HS-27A (cell line): ENCODE measurements around the gene GRB14.
"Not testable (repeated sequence)": the region's sequence is repeated elsewhere in the genome, so short reads cannot be mapped to it uniquely, and the experiment has no call there.

Experiments
- DNase-seq: peaks from one replicate; pipeline ENCODE4 v3.0.0-alpha.2; 2012; ENCODE audit warnings: low read depth, missing footprints

GRB14 gene

DNA sequence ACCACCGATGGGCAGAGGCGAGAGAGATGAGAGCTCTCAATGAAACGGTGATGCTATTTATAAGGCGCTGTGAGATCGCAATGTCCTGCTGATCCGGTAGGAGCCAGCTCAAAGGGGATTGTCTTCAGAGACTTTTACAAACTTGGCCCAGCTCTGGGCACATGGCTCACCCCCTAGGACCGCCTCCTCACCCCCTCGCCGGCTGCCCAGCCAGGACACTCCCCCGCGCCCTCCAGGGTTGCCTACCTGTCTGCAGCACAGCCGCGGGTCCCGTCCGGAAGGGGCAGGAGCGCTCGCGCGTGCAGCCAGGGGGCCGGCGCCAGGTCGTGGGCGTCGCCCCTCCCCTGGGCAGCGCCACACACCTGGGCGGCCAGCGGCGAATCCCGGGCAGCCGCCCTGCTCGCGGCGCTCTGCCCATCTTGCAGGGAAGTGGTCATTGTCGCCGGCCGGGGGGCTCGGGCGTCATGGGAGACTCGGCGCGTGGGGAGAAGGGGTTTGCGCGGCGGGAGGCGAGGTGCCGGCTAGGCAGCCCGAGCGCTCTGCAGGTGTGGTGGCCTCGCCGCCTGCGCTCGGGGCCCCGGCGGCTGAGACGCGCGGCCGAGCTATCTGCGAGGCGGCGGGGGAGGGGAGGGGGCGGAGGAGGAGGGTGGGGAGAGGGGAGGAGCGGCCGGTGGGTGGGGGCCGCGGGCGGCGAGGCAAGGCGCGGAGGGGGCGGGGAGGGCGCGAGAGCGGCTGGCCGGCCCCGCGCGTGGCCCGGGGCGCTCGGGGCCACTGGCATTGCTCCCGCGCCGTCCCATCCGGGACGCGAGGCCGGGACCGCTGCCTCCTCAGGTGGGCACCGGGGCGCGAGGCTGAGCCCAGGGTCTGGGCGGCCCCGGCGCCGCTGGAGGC lies at the start of gene GRB14:
GRB14 (minus strand) TSS at position 610 of the 891 bp plus-strand sequence; CDS start at position 437, 173 bp downstream.
- no peak for DNase-seq

DNA sequence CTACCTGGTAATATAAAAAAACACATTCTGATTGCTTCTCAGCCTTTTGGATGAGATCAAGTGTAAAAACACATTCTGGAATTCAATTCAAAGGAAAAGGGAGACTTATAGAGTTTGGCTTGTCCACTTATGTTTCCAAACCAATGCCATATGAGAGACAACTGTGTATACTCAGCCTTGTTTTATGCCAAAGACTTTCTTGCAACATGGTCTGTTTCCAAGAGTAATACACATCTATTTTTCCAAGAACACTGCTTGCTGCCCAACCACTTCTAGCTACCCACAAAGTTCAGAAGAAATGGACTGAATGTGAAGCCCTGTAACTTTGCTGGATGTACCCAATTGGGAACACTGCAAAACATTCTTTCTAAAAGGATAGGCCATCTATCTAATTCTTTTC lies 48.0 kb upstream of the GRB14 start:
- DNase-seq = no peak

DNA sequence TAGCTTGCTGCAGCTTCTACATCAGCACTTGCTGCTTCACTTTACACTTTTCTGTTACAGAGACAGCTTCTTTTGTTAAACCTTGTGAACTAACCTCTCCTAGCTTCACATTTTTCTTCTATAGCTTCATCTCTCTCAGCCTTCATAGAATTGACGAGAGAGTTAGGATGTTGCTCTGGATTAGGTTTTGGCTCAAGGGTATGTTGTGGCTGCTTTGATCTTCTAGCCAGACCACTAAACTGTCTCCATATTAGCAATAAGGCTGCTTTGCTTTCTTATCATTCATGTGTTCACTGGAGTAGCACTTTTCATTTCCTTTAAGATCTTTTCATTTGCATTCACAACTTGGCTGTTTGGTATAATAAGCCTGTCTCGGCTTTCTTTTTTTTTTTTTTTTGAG lies 46.3 kb upstream of the GRB14 start:
- no peak for DNase-seq

DNA sequence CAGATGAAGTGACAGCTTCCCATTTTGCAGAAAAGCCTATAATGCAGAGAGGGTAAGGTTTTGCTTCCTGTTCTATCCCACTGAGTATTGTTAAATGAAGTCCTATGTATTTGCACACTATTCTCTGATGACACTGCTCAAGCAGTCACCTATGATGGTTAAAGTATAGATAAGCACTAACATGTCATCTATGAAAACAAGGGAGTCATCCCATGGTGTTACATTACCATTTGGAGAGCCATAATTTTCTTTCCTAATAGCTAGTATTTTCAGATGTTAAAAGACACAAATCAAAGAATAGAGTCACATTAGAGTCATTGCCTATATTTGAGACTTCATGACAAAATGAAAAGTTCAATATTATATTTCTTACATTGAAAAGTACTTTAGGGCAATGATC lies 42.8 kb upstream of the GRB14 start:
- no peak for DNase-seq

DNA sequence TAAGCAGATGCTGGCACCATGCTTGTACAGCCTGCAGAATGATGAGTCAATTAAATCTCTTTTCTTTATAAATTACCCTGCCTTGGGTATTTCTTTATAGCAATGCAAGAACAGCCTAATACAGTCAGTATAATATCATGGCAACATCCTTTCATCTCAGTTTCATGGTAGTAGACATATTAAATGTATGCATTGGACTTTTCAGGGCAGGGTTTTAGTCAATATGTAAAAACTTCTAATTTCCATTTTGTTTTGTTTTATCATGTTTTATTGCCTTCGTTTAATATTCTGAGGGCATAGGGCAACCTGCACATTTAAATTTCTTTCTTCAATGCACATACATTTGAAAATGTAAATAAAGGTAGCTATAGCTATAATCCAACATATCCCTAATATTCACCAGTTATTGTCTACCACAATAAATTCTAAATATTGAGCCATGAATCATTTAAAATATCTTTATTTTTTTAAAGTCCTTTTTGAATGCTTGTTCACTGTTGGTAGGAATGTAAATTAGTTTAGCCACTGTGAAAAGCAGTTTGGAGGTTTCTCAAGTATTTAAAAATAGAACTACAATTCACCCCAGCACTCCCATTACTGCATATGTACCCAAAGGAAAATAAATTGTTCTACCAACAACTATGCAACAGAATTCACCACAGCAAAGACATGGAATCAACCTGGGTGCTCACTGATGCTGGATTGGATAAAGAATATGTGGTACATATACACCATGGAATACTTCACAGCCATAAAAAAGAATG lies 41.8 kb upstream of the GRB14 start:
- no peak for DNase-seq

DNA sequence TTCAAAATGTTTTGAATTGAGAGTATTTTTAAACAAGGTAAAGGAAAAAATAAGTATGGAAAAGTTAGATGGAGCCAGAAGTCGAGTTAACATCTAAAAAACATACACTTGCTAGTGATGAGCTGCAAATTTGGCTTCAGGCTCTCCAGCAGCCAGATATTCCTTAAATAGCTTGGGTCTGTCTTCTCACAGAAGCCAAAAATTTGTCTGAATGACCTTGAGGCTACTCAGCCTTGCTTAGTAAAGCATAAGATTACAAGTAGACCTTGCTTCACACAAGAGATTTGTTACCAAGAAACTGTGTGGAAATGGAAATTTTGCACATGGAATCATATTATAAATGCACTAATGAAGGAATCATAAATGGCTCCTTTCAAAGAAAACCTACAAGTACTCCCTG lies 40.8 kb upstream of the GRB14 start:
- no peak for DNase-seq

DNA sequence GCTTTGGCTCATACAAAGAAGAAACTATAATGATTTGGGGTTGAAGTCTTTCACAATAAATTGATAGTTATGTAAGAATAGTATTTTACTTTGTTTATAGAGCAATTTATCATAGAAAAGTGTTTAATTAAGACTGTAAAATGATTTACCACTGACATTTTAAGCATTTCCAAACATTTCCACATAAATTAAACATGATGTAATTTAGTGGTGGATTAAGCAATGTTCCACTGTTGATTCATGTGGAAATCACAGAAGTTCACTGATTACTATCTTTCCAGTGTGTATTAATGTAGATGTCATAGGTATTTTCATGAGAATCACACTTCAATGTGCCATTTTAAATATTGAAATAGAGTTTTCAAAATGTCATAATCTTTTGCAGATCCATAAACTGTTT lies 40.1 kb upstream of the GRB14 start:
- no peak for DNase-seq

DNA sequence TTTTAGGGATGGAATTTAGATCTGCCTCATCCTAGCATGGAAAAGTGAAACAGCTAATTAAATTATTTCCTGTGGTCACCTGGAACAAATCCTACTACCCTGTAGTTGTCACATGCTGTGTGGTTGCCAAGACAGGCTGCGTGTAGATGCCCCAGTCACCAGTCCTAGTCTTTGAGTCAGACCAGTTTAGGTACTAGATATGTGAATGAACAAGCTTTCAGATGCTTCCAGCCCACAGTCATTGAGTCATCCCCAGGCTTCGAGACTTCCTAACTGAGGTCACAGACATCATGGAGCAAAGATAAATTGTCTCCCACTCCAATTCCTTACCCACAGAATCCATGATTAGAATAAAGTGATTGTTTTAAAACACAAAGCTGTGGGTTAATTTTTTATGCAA lies 35.8 kb upstream of the GRB14 start:
- no peak for DNase-seq

DNA sequence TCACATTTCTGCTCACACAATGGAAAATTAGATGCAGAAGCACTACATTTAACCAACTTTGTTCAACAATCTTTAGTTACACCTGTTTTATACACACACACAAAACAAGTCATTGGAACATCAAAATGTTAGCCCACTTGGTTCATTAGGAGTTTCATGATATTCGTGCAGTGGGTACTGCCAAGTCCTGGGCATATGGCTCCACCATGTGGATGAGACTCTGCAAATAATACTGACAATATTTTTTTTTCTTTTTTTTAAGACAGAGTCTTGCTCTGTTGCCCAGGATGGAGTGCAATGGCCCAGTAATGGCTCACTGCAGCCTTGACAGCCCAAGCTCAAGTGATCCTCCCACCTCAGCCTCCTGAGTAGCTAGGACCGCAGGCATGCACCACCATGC lies 34.5 kb upstream of the GRB14 start:
- DNase-seq = no peak

DNA sequence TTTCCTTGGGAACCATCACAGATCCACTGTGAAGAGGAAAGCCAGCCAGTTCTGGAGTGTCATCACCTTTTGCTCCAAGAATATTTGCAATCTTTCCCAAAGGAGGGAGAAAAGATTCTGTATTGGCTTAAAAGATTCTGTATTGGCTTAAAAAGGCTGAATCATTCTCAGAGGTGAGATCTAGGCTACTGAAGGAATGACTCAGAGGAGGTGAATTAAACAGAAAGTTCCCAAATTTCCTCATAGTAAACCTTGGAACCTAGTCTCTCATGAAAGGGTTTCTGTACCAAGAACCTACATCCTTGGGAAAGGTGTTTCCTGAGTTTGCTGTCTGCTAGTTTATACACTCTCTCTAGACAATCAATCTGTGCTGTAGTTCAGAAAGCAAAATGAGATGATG lies 34.1 kb upstream of the GRB14 start:
- no peak for DNase-seq

DNA sequence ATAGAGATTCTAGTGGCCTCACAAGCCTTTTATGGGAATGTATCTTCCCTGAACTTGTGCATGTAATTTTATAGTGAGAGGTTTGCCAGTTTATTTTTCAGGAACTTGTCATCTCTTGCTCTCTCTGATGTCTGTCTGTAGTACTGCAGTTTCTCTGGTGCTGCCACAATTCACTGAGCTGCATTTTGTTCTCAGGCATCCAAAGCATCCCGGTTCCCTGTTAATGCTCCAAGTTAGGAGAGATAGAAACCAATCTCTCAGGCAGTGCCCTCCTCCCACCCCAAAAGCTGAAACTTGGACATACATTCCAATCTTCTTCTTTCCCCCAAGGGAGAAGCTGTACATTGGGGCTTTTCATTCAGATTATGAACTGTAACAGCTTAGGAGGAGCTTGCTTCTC lies 30.1 kb upstream of the GRB14 start:
- no peak for DNase-seq

DNA sequence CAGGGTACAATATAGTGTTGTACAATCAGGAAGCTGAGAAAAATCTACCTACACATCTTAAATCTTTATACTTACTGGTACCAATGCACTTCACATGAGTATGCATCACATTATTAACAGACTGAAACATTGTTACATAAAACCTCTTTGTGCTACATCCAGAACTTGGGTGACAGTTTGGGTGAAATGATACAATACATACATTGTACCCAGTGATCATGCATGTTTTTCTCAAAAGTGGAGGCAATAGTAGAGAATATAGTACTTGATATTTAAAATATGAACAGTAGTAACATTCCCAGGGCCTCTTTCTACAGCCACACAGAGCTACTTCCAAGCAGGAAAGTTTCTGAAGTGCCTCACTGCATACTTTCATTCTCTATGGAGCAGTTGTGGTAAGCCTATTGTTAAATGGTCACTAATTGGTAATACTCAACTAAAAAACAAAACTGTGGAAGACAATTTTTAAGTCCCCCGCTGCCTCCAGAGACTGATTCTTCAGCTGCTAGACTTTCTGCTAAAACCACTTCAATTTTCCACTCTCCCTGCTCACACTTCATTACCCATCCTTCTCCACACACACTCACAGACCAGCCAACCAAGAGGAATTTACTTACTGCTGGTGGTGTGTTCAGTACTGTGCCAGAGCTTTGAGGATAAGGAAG lies 22.9 kb upstream of the GRB14 start:
- no peak for DNase-seq

DNA sequence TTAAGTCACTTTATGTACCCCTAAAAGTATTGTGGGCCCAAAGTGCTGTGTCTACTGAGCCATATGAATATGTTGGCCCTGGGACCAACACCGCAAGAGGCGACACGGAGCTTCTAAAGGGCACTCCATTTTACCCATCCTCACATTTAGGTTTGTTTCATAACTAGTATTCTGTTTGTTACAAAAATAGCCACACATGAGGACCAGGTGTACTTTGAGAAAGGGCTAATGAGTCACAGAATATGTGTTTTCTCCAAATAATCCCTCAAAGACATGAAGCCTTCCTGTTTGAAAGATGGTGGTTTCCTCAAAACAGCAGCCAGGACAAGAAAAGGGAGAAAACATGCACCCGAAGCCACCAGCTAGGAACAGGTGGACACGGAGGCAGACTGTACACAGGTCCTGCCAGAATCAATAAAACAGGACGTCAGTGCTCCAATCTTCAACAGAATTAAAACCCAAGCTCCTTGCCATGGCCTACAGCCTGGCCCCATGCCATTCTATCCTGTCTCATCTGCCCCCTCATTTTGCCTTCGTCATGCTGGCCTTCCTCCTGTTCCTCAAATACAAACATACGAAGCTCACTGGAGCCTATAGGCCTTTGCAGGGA lies 21.8 kb upstream of the GRB14 start:
- DNase-seq = no peak

DNA sequence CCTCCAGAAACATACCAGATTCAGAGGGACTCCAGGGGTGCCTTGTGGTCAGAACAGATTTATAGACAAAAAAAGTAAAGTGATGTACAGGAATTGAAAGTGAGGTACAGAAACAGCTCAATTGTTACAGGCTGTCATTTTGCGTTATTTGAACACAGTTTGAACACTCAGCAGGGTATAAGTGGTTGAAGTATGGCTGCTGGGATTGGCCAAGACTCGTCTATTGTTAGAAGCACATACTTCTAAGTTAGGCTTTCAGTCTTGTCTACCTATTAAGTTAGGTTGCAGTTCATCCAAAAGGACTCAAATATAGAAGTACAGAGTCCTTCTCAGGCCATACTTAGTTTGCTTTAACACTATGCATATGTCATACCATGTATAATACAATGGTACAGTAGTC lies 21.0 kb upstream of the GRB14 start:
- DNase-seq = no peak

DNA sequence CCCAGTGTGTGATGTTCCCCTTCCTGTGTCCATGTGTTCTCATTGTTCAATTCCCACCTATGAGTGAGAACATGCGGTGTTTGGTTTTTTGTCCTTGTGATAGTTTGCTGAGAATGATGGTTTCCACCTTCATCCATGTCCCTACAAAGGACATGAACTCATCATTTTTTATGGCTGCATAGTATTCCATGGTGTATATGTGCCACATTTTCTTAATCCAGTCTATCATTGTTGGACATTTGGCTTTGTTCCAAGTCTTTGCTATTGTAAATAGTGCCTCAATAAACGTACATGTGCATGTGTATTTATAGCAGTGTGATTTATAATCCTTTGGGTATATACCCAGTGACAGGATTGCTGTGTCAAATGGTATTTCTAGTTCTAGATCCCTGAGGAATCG lies 7.0 kb upstream of the GRB14 start:
- not testable (repeated sequence) for DNase-seq

DNA sequence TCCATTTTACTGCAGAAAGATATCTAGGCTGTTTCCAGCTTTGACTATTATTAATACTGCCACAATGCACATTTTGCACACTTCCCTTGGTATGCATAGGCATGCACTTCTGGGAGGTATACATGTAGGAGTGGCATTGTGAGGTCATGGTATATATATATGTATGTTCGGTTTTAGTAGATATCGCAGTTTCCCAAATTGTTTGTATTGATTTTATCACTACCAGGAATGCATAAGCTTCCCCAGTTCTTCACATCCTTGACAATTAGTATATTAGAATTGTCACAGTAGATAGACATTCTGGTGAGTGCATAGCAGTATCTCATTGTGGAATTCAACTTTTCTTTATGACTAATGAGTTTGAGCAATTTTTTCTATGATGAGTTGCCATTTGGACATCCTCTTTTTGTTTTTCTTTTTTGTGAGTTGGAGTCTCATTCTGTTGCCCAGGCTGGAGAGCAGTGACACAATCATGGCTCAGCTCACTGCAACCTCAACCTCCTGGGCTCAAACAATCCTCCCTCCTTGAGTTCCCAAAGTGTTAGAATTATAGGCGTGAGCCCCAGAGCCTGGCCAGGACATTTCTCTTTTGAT lies 4.2 kb upstream of the GRB14 start:
- DNase-seq = peak; percentile 30

DNA sequence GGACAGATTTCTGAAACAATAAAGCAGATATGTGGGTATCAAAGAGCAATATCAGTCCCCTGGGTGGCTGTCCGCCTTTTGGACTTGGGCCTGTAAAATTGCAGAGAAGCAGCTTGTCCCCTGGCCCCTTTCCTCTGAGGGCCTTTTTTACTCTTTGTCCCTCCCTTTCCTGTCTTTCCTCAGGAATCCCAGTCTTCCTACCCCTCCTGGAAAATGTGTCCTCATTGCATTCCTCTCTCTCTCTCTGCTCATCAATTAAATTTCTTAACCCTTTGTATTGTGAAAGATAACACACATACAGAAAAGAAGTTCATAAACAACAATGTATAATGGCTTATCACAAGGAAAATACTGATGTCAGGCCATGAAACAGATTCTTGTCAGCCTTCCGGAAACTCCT lies 3.0 kb upstream of the GRB14 start:
- no peak for DNase-seq

DNA sequence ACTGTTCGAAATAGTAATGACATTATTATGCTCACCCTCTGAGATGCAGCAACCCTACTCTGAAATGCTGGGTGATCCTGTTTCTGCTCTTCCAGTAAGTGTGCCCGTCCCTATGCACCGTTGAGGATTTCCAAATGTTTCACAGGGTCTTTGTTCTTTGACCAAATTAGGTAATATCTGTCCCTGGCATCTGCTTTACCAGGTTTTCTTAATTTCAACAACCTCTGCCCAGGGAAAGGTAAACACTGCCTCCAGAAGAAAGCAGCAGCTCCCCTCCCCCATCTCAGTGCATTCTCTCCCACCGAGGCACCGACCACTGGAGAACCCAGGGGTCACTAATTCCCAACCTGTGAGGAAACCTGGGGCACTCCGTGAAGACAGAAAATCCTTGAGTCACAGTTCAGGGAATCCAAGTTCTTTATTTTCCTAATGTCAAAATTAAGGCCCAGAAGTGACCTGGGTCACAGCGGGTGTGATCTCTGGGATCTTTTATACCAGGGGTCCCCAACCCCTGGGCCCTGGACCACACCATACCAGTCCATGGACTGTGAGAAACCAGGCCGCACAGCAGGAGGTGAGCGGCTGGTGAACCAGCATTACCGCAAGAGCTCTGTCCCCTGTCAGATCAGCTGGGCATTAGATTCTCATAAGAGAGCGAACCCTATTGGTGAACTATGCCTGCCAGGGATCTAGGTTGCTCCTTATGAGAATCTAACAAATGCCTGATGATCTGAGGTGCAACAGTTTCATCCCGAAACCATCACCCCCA lies 1.2 kb upstream of the GRB14 start:
- DNase-seq = no peak

DNA sequence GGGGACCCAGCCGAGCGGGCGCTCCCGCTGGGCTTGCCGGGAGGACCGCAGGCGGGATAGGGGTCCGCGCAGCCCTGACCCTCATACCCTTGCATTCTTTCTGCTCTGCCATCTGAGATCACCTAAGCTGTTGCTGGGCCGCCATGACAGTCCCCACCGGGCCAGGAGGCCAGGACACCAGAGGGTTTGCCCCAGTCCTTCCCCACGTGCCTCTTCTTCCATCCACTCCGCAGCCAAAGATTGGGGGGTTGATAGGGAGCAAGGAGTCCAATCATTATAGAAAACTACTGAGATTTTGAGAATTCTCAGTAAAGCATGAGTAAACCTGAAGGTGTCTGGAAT lies 453 bp upstream of the GRB14 start:
- DNase-seq = no peak

DNA sequence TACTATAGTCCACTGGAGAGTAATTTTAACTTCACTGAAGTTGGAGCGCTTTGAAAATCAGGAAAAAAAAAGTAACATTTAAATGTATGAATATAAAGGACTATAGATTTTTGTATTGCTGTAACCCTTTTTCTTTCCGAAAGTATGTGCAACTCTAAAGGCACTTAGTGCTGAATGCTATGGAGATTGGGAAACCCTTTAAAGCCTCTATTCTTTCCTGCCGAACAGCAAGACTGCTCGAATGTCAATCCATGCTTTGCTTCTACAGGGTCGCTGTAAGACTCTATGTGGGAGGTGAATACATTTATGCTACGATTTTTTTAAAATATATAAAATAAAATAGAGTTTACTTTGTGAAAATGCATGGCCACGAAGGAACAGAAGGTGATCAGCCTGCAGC lies 825 bp downstream of the GRB14 start:
- no peak for DNase-seq

DNA sequence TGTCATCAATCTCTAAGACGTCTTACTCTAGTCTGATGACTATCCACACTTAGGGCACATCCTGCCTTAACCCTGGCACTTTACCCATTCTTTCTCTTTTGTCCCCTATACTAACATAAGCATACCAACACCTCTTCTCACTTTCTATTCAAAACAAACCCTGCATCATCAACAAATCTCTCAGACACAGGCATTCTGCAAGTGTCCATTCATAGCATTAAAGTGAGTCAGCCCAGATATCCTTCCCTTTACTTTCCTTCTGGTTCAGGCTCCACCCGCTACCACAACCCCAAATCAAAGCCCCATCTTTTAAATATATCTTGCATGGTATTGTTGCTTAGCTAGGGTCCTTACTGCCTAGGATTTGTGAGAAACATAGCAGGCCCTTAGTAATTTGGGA lies 3.8 kb downstream of the GRB14 start:
- DNase-seq = peak; percentile 48
